PFSK-1 (cell line): Measurements from ENCODE around the gene MTMR4.

ENCODE experiments used
- FOXP2 ChIP-seq: optimal IDR thresholded peaks from 2 replicates; pipeline ENCODE3; 2011; ENCODE audit warnings: borderline replicate concordance, control low read depth, inconsistent platforms; ENCODE audit not compliant: insufficient read depth; ENCODE audit errors: extremely low read length, extremely low read depth
- POLR2AphosphoS5 ChIP-seq: IDR thresholded peaks from 2 replicates; pipeline ENCODE4 v1.6.1; 2012; ENCODE audit warnings: low read depth, mild to moderate bottlenecking, control low read depth, low read length, moderate library complexity
- SIN3A ChIP-seq: IDR thresholded peaks from 2 replicates; pipeline ENCODE4 v1.6.1; 2012; ENCODE audit warnings: mild to moderate bottlenecking, low read length, moderate library complexity, borderline replicate concordance; ENCODE audit not compliant: insufficient read depth
- TAF1 ChIP-seq: IDR thresholded peaks from 2 replicates; pipeline ENCODE4 v1.6.1; 2012; ENCODE audit warnings: low read length, control low read depth, borderline replicate concordance; ENCODE audit not compliant: insufficient read depth
- TF ChIP-seq, protein P1 (sequence below), 2 experiments: IDR thresholded peaks; 2 replicates each; pipeline versions ENCODE4 v1.6.1 to v1.8.0; 2011 to 2012; ENCODE audit warnings: low read depth in 2 of 2, low read length in 2 of 2, control low read depth in 1 of 2, inconsistent platforms in 1 of 2, mild to moderate bottlenecking in 1 of 2, moderate library complexity in 1 of 2; ENCODE audit not compliant: insufficient read depth in 1 of 2

MTMR4 gene

DNA sequence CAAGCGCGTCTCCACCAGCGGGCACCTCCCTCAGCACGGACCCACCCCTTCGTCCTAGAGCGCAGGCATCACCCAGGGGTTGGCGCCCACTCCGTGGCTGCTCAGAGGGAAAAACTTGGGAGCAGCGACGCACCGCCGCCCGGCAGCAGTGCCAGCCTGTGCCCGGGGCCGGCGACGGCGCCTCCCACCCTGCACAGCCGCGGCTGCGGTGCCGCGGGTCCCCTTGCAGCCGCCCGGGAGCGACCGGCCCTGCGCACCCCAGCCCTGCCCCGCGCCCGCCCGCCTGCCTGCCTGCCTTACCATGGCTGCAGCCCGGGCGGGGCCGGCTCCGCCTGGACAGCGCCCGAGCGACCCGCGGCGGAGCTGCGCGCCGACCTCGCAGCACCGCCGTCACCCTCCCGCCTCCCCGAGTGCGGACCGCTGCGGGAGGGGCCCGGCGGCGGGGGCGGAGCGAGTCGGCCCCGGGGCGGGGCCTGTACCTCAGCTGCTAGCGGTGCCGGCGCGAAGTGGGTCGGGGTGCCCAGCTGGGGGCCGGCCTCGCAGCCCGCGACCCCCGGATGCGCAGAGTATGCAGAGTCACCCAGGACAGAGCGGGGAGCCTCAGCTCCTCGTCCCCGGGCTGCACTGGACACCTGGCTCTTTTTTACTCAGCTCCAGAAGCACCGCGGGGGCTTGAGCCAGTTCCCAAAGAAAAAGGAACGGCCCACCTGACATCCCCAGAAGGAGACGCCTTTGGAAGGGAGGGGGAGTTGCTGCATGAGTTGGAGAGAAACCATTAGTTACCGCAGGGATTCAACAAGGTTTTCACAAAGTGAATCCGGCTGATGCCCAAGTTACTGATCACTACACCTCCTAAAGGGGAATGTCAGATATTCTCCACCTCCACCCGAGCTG is 17.5 kb upstream of the MTMR4 start:
- TF ChIP-seq, protein P1, sequence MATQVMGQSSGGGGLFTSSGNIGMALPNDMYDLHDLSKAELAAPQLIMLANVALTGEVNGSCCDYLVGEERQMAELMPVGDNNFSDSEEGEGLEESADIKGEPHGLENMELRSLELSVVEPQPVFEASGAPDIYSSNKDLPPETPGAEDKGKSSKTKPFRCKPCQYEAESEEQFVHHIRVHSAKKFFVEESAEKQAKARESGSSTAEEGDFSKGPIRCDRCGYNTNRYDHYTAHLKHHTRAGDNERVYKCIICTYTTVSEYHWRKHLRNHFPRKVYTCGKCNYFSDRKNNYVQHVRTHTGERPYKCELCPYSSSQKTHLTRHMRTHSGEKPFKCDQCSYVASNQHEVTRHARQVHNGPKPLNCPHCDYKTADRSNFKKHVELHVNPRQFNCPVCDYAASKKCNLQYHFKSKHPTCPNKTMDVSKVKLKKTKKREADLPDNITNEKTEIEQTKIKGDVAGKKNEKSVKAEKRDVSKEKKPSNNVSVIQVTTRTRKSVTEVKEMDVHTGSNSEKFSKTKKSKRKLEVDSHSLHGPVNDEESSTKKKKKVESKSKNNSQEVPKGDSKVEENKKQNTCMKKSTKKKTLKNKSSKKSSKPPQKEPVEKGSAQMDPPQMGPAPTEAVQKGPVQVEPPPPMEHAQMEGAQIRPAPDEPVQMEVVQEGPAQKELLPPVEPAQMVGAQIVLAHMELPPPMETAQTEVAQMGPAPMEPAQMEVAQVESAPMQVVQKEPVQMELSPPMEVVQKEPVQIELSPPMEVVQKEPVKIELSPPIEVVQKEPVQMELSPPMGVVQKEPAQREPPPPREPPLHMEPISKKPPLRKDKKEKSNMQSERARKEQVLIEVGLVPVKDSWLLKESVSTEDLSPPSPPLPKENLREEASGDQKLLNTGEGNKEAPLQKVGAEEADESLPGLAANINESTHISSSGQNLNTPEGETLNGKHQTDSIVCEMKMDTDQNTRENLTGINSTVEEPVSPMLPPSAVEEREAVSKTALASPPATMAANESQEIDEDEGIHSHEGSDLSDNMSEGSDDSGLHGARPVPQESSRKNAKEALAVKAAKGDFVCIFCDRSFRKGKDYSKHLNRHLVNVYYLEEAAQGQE (IDR thresholded peaks at IDR 0.05; ENCODE audit: insufficient read depth in 1 of 2, low read depth in 2 of 2, low read length in 2 of 2): peak in 1 of 2 experiments; percentile 71; a peak in 2 of 4 replicates
- no peak for TF ChIP-seq FOXP2

DNA sequence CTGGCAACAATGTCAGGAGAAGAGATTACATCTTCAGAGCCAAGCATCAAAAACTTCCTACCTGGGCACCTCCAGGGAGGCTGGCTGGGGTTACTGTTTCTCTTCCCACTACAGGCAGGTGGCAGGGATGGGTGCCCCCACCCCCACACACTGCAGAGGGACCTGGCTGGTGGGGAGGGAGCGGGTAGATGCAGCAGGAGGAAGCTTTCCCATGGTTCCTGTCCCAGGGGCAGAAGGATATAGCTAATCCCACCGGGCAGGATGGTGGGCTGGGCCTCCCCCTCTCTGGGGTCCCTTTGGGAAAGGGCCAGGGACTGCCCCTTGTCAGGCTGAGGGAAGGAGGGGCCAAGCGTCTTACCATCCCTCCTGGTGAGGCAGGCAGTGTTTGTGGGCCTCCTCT is 16.7 kb upstream of the MTMR4 start:
- TF ChIP-seq, protein P1 (IDR thresholded peaks at IDR 0.05; ENCODE audit: insufficient read depth in 1 of 2, low read depth in 2 of 2, low read length in 2 of 2): no peak
- TF ChIP-seq TAF1 (no peak), FOXP2 (no peak), SIN3A (no peak), POLR2AphosphoS5 (no peak)

DNA sequence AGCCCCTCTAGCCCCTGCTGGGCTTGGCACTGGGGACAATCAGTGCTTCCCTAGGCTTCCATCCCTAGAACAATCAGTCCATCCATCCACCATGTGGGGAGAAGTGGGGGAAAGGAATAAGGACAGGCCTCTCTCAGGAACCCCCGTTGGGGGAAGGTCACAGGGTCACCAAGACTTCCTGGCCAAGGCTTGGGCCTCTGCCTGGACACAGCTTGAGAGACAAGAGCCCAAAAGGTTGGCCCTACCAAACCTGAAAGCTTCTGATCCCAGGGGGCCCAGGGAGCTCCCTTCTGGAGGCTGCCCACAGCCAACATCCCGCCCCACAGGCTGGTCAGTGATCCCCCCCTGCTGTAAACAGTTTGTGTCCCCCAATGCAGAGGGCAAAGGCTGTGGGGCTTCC is 16.2 kb upstream of the MTMR4 start:
- TF ChIP-seq TAF1: no peak
- TF ChIP-seq, protein P1 (IDR thresholded peaks at IDR 0.05; ENCODE audit: insufficient read depth in 1 of 2, low read depth in 2 of 2, low read length in 2 of 2): no peak
- no peak for TF ChIP-seq SIN3A
- no peak for TF ChIP-seq FOXP2
- TF ChIP-seq POLR2AphosphoS5: no peak

DNA sequence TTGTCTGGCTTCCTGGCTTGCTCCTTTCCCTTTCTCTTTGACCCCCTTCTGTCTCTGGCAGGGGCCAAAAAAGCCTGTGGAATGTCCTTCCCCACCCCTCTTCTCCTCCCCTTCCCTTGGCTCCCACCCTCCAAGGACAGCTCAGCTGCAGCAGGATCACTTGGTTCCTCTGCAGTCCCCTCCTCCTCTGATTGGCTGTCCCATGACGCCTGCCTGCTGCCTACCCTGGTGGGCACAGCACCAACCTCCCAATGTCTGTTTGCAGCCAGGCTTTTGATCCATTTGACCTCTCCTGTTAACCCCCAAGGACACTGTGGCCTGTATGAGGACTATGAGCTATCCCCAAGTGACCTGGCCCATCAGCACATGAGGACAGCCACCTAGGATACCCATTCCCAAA is 14.8 kb upstream of the MTMR4 start:
- TF ChIP-seq, protein P1 (IDR thresholded peaks at IDR 0.05; ENCODE audit: insufficient read depth in 1 of 2, low read depth in 2 of 2, low read length in 2 of 2): no peak
- TF ChIP-seq FOXP2 (no peak), POLR2AphosphoS5 (no peak), TAF1 (no peak), SIN3A (no peak)

DNA sequence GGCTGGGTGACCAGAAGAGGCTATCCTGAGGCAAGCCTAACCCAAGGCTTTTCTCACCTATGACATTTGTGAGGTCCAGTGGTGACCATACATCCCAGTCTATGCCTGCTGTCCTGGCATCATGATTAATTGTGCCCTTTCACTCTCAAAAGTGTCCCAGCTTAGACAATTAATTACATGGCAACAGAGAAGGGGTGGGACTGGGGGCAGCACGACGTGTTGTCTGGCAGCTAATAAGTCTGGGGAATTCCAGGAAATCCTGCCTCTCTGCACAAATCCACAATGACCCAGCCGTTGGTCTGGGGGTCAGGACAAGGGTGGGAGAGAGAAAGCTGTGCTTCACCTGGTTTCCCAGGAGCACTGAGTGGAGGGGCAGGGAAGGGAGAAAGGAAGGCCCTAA is 14.0 kb upstream of the MTMR4 start:
- TF ChIP-seq FOXP2 (no peak), POLR2AphosphoS5 (no peak), SIN3A (no peak), TAF1 (no peak)
- TF ChIP-seq, protein P1 (IDR thresholded peaks at IDR 0.05; ENCODE audit: insufficient read depth in 1 of 2, low read depth in 2 of 2, low read length in 2 of 2): no peak
